Fibroblast of villous mesenchyme (primary cell): ENCODE data around the gene SMYD3. TPM values are rescaled to one million over a fixed set of nuclear protein-coding genes. Genes with fewer than 3 reads are reported as not detected.

Experiments
- DNase-seq: peaks from one replicate; pipeline ENCODE4 v3.0.0-alpha.2; 2010; ENCODE audit warnings: low read depth
- H3K4me3 ChIP-seq: 2 replicates; pipeline ENCODE4 v1.5.1; 2011; ENCODE audit warnings: low read depth, mild to moderate bottlenecking, low read length
- total RNA-seq: library from RNA; depleted of rRNA; stranded (reverse); fragments of >200 nt; gene quantifications from 2 replicates; pipeline ENCODE4 v1.2.3, GENCODE V29; 2012
- TF ChIP-seq, protein P1 (sequence below): IDR thresholded peaks from 2 replicates; pipeline ENCODE4 v1.5.1; 2012; ENCODE audit warnings: low read depth, mild to moderate bottlenecking, low read length; ENCODE audit not compliant: insufficient read depth

The SMYD3 gene
- total RNA-seq, 1 donor, result 35.4 TPM

DNA sequence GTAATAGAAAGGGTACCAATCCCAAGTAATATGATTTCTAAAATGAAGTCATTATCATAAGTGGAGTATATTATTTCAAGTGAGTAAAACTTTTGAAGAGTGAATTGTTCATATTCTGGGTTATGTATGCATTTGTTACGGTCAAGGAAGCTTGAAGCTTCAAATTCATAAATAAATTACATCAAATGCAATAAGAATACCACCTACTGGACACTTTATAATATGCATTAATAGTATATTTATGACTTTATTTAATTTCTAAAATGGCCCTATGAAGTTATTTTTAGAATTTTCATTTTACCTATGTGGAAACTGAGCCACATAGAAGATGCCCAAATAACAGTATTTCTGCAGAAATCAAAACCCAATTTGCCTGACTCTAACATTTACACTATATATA, 260.6 kb downstream of the SMYD3 start:
- DNase-seq, result no peak
- no peak overlapping the region for H3K4me3 ChIP-seq
- TF ChIP-seq, protein P1, sequence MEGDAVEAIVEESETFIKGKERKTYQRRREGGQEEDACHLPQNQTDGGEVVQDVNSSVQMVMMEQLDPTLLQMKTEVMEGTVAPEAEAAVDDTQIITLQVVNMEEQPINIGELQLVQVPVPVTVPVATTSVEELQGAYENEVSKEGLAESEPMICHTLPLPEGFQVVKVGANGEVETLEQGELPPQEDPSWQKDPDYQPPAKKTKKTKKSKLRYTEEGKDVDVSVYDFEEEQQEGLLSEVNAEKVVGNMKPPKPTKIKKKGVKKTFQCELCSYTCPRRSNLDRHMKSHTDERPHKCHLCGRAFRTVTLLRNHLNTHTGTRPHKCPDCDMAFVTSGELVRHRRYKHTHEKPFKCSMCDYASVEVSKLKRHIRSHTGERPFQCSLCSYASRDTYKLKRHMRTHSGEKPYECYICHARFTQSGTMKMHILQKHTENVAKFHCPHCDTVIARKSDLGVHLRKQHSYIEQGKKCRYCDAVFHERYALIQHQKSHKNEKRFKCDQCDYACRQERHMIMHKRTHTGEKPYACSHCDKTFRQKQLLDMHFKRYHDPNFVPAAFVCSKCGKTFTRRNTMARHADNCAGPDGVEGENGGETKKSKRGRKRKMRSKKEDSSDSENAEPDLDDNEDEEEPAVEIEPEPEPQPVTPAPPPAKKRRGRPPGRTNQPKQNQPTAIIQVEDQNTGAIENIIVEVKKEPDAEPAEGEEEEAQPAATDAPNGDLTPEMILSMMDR, result no peak

DNA sequence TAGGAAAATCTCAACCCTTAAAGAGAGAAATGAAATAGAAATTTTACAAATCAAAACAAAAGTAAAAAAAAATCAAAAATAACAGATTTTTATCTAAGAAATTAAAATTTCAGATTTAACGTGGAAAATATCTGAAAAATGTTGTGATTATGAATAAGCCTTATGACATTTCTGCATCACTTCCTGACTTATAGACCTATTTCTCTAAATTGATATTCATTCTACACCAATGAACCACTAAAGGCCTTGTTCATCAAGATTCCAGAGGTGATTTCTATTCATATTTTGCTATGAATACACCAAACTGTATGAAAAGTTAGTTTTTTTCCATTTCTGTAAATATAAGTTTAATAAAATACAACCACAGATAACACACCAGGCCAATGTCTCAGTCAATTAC, 261.5 kb downstream of the SMYD3 start:
- TF ChIP-seq, protein P1, result no peak
- no peak overlapping the region for H3K4me3 ChIP-seq
- DNase-seq, result no peak

DNA sequence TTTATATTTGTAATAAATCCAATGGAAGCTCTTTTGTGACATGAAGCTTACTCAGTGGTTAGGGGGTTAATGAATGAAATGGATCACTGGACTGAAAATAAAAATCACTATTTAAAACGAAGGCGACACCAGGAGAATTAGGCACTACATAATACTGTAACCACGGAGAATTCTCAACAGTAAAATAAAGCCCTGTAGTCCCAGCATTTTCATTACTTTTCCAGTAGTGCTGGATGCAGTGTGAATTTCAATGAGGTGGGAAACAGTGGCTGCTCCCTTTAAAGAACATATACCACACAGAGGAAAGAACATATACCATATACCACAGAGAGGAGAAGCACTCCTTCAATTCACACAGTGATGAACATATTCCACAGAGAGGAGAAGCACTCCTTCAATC, 275.0 kb downstream of the SMYD3 start:
- H3K4me3 ChIP-seq, result no peak overlapping the region
- no peak for DNase-seq
- TF ChIP-seq, protein P1, result no peak

DNA sequence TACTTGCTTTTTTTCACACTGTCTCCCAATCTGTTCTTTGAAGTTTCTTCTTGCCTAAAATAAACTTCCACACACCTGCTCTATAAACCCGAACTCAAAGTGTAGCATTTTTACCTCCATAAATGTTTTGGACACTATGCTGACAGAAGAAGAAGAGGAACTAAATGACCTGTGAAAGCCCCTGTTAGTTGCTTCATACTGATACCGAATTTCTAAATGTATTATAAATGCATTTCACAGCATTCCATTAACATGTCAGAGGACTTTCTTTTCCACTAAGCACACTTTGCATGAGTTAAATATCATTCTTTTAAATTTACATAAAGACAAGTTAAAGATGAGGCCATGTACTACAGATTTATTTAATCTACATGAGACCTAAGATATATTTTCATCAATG, 281.0 kb downstream of the SMYD3 start:
- H3K4me3 ChIP-seq, result no peak overlapping the region
- TF ChIP-seq, protein P1, result no peak
- no peak for DNase-seq

DNA sequence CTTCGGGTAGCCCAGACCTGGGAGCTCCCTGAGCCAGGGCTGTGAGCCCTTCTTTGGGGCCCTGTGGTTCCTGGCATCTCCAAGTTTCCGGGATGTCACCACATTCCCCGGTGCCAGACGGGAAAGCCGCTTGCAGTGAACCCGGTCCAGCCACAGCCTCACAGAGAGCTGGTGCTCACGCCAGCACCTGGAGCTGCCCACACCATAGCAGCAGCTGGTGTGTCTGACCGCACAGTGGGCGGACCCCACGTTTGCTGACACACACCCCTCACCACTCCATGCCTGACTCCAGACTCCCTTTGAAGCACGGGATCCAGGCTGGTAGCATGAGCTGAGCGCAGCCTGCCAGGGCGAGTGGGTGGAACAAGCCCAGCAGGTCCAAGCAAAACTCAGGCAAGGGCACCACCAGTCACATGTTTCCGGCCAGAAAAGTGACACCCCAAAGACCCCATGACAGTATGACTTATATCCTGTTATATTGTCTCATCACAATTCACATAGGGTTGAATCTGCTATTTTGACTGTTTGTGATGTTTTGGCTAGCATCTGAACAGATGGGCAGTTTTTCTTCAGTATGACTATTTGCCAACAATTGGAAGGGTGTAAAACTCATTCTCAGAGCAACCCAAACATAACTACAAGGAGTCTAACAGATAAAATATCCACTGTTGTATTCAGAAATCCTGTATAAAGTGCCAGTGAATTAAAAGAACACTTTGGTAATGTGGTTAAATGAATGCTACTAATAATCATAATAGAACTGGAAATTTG, 285.4 kb downstream of the SMYD3 start:
- DNase-seq, result no peak
- no peak overlapping the region for H3K4me3 ChIP-seq
- TF ChIP-seq, protein P1, result no peak

DNA sequence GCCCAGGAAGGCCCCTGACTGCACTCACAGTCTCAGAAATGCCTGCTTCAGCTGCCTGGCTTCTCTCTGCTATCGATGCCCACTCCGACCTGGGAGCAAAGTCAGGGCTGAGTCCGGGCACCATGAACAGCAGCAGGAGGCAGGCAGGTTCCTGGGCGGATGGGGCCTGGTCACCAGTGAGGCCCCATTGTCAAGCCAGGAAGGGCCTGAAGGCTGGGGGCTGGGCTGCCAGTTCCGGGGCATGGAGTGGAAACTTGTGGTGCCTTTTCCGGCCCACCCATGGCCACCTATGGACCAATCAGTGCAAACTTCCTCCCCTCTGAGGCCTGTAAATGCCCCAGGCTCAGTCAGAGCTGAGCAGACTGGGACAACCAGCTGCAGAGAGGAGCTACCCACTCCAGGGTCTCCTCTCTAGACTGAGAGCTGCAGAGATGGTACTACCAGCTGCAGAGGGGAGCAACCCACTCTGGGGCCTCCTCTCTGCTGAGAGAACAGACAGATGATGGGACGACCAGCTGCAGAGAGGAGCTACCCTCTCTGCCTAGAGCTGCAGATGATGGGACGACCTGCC, 286.5 kb downstream of the SMYD3 start:
- TF ChIP-seq, protein P1, result no peak
- no peak for DNase-seq
- H3K4me3 ChIP-seq, result no peak overlapping the region

DNA sequence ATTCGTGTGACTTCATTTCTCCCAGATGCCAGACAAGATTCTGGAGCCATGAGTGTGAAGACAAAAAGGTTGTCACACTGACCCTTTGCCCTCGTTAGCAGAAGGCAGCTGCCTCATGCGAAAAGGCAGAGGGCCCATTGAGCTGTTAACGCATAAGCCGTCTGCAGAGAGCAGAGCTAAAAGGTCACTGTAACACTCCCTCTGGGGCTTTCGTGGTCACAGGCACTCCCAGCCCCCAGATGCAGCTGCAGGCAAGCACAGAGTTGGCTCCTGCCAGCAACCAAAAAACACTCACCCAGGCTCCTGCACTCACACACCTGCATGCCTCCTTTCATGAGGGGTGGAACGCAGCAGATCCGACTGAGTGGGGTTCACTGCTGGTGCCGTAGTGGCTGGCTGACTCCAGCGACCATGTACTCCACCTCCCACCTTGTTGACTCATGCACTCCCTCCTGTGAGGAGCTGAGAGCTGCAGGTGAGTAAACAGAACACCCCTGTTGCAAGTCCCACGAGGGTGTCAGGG, 287.5 kb downstream of the SMYD3 start:
- TF ChIP-seq, protein P1, result no peak
- peak; percentile 29 for DNase-seq
- no peak overlapping the region for H3K4me3 ChIP-seq
